ENCODE data around the gene IFT172.

- TF ChIP-seq, protein P1, sequence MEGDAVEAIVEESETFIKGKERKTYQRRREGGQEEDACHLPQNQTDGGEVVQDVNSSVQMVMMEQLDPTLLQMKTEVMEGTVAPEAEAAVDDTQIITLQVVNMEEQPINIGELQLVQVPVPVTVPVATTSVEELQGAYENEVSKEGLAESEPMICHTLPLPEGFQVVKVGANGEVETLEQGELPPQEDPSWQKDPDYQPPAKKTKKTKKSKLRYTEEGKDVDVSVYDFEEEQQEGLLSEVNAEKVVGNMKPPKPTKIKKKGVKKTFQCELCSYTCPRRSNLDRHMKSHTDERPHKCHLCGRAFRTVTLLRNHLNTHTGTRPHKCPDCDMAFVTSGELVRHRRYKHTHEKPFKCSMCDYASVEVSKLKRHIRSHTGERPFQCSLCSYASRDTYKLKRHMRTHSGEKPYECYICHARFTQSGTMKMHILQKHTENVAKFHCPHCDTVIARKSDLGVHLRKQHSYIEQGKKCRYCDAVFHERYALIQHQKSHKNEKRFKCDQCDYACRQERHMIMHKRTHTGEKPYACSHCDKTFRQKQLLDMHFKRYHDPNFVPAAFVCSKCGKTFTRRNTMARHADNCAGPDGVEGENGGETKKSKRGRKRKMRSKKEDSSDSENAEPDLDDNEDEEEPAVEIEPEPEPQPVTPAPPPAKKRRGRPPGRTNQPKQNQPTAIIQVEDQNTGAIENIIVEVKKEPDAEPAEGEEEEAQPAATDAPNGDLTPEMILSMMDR (IDR thresholded peaks at IDR 0.05; ENCODE audit: low read depth, low read length), result no peak
- TF ChIP-seq POLR2A (IDR thresholded peaks at IDR 0.05; ENCODE audit: extremely low read depth, insufficient read length), result no peak
Observed at GRCh38 chr2:27435628-27436027, 53.9 kb downstream of the IFT172 start.
